Bronchial epithelial cell (primary cell): ENCODE data around the gene ZNF764. TPM values are rescaled to one million over a fixed set of nuclear protein-coding genes. Genes with fewer than 3 reads are reported as not detected.
"Not testable (repeated sequence)": the region's sequence is repeated elsewhere in the genome, so short reads cannot be mapped to it uniquely, and the experiment has no call there.

Source experiments
- DNase-seq: peaks from one replicate; pipeline ENCODE4 v3.0.0-alpha.2; 2010; ENCODE audit warnings: low read depth
- FAIRE-seq: peaks from 2 replicates; lab custom pipeline; 2011; peaks lifted over from hg19 to GRCh38; lab: Jason Lieb, UNC
- H3K27me3 ChIP-seq: 2 replicates; pipeline ENCODE4 v1.5.1; 2011; ENCODE audit warnings: low read length; ENCODE audit not compliant: control insufficient read depth, insufficient read depth
- H3K36me3 ChIP-seq: 2 replicates; pipeline ENCODE4 v1.5.1; 2011; ENCODE audit warnings: low read length; ENCODE audit not compliant: control insufficient read depth, insufficient read depth
- H3K4me3 ChIP-seq: 2 replicates; pipeline ENCODE4 v1.5.1; 2011; ENCODE audit warnings: mild to moderate bottlenecking, low read depth, low read length, control low read depth
- total RNA-seq: library from RNA; depleted of rRNA; stranded (reverse); fragments of >200 nt; gene quantifications from 2 replicates; pipeline ENCODE4 v1.2.1, GENCODE V29; 2014
- TF ChIP-seq, protein P1 (sequence below): IDR thresholded peaks from 2 replicates; pipeline ENCODE4 v1.5.1; 2011; ENCODE audit warnings: mild to moderate bottlenecking, moderate library complexity, low read length, control low read depth, inconsistent platforms; ENCODE audit not compliant: insufficient read depth, severe bottlenecking

ZNF764 gene
- total RNA-seq, 1 donor from 2014 or later: 2.4 TPM

- no peak overlapping the region for H3K4me3 ChIP-seq
- DNase-seq: peak; percentile 29
- TF ChIP-seq, protein P1, sequence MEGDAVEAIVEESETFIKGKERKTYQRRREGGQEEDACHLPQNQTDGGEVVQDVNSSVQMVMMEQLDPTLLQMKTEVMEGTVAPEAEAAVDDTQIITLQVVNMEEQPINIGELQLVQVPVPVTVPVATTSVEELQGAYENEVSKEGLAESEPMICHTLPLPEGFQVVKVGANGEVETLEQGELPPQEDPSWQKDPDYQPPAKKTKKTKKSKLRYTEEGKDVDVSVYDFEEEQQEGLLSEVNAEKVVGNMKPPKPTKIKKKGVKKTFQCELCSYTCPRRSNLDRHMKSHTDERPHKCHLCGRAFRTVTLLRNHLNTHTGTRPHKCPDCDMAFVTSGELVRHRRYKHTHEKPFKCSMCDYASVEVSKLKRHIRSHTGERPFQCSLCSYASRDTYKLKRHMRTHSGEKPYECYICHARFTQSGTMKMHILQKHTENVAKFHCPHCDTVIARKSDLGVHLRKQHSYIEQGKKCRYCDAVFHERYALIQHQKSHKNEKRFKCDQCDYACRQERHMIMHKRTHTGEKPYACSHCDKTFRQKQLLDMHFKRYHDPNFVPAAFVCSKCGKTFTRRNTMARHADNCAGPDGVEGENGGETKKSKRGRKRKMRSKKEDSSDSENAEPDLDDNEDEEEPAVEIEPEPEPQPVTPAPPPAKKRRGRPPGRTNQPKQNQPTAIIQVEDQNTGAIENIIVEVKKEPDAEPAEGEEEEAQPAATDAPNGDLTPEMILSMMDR: no peak
- H3K27me3 ChIP-seq: no peaks in the 10 kb centered on the region
- no peak for FAIRE-seq
- peaks cover 5% of the 10 kb centered on the region for H3K36me3 ChIP-seq
Observed at GRCh38 chr16:30602616-30603277, 44.6 kb upstream of the ZNF764 start.

GRCh38 chr16:30601966-30602365, 43.8 kb upstream of the ZNF764 start:
- TF ChIP-seq, protein P1: no peak
- H3K36me3 ChIP-seq: peaks cover 5% of the 10 kb centered on the region
- DNase-seq (no peak), FAIRE-seq (no peak)
- H3K4me3 ChIP-seq: no peak overlapping the region
- H3K27me3 ChIP-seq: no peaks in the 10 kb centered on the region

DNA sequence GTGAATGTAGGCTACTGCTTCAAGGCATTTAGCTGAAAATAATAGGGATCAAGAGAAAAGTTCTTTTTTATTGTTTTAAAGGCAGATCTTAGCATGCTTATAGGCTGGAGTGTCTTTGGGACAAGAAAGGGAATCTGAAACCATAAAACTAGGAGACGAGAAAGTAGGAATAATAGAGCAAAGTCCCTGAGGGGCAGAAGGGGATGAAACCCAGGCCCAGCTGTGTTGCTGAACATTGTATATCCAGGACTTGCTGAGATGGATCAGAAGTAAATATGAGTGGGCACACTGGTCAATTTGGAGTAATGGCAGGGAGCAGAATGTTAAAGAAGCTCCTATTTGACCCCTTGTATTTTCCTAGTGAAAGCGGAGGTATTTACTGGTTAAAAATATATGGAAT, 42.8 kb upstream of the ZNF764 start:
- no peaks in the 10 kb centered on the region for H3K27me3 ChIP-seq
- H3K4me3 ChIP-seq: no peak overlapping the region
- no peak for FAIRE-seq
- DNase-seq: no peak
- peaks cover 5% of the 10 kb centered on the region for H3K36me3 ChIP-seq
- TF ChIP-seq, protein P1: no peak

- DNase-seq: peak; percentile 57
- TF ChIP-seq, protein P1: no peak
- Histone ChIP-seq H3K27me3 (no peaks in the 10 kb centered on the region), H3K4me3 (no peak overlapping the region), H3K36me3 (peaks cover 5% of the 10 kb centered on the region)
- FAIRE-seq: no peak
Observed at GRCh38 chr16:30600215-30600614, 42.0 kb upstream of the ZNF764 start.

- TF ChIP-seq, protein P1: no peak
Observed at GRCh38 chr16:30592871-30593270, 34.7 kb upstream of the ZNF764 start.

DNA sequence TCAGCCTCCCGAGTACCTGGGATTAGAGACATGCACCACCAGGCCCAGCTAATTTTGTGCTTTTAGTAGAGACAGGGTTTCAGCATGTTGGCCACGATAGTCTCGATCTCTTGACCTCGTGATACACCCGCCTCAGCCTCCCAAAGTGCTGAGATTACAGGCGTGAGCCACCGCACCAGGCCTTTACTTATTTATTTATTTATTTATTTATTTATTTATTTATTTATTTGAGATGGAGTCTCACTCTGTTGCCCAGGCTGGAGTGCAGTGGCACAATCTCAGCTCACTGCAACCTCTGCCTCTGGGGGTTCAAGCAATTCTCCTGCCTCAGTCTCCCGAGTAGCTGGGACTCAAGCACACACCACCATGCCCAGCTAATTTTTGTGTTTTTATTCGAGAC, 32.7 kb upstream of the ZNF764 start:
- not testable (repeated sequence) for H3K36me3 ChIP-seq, H3K27me3 ChIP-seq, DNase-seq, FAIRE-seq, H3K4me3 ChIP-seq

More at GRCh38 chr16:30592871-30593270, 34.7 kb upstream of the ZNF764 start:
- Histone ChIP-seq H3K4me3 (no peak overlapping the region), H3K36me3 (no peaks in the 10 kb centered on the region), H3K27me3 (no peaks in the 10 kb centered on the region)
- no peak for DNase-seq
- no peak for FAIRE-seq

GRCh38 chr16:30589582-30589981, 31.4 kb upstream of the ZNF764 start:
- H3K27me3 ChIP-seq, FAIRE-seq, H3K4me3 ChIP-seq: not testable (repeated sequence)

More at GRCh38 chr16:30589582-30589981, 31.4 kb upstream of the ZNF764 start:
- H3K36me3 ChIP-seq, DNase-seq: not testable (repeated sequence)
